HuH-7.5 (cell line): ENCODE results near the gene DAAM1.
A peak's percentile ranks its signal among the peaks of the same experiment; 100 is the strongest.

Source experiments
- DNase-seq: peaks from one replicate; pipeline ENCODE4 v3.0.0; 2011; ENCODE audit warnings: low spot score

The DAAM1 gene

DNA sequence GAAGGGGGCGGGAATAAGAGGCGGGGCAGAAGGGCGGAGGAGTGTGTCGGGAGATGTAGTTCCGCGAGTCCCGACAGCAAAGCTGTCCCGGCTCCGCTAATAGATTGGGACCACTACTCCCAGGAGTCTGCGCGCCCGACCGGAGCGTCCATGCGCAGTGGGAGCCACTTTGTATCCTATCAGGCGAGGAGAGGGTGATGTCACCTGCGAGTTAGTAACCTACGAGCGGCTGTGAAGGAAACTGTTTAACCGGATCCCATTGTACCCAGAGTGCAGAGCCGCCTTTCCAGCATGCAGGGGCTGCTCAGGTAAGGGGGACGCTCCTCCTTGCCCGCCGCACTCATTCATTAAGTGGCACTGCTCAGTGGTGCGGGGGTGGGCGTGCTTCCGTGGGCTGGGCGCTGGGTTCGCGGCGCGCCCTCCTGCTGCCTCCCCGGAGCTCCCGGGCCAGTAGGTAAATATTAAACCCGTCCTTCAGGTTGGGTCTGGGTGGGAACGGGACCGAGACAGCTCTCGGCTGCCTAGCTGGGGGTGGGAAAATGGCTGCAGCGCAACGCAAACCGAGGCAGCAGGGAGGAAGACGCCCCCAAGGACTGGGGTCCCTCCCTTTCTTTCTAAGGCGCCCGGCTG, at the start of gene DAAM1:
TSS of gene DAAM1 (plus strand) at position 207 of the 630 bp plus-strand sequence. CDS start 74,811 bp downstream, outside the sequence.
- peak; percentile 85 for DNase-seq

DNA sequence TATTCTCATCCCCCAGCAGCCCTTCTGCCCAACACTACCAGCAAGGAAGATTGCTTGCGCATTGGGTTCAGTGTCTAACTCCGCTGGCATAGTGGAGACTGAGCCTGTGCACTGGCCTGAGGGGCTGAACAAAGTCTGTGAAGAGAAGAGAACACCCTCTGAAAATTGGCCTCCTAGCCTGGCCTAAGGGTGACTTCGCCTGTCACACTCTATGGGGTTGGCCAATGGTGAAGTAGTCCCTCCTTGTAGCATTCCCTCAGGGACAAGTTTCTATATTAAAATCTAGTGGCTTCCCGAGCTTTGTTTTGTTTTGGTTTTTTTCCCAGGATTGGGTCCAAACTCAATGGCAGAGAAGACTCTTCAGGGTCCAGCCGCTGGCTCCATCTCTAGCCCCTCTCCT, 49.1 kb upstream of the DAAM1 start:
- no peak for DNase-seq

DNA sequence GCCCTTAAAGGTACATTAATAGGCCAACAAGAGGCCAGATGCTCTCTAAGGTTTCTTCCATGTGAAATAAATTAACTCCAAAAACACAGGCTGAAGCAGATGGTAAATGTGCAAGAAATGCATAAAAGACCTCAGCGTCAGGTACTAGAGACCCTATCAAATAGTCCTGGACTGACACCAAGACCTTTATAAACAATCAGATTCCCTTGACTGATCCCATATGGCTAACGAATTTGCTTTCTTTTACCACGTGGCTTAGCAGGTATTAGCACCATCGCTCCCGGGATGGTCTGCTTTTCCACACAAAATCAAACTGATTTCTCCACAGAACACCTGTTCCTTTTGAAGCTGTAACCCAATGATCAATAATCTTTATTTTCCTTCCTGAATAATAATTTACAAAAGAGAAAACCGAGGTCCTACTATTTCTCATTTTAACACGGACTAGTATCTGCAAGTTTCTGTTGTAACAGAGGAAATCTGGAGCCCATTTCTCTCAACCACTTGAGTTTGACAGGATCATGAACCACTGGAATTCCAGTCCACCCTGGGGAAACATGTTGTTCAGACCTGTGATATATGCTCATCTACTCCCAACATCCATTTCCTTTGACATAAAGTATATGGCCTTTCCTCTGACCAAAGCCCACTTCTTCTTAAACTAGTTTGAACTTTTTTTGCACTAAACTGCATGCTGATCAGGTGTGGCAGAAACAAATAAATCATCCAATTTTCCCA, 48.2 kb upstream of the DAAM1 start:
- no peak for DNase-seq

DNA sequence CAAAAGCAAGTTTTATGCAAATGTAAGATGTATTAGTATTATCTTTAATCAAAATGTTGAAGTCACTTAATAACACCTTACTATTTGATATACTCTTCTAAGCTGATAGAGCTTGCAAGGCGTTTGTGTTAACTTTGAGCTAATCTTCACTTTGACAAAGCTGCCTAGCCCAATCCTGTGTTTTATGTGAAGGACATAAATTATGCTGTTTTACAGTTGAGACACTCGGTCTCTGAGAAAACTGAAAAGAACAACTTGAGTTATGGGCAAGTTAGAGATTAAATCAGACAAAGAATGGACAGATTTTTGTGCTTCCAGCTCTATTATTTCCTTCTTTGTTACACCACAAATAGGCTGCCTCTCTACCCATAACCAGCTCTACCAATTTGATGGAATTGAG, 42.0 kb upstream of the DAAM1 start:
- DNase-seq = no peak

DNA sequence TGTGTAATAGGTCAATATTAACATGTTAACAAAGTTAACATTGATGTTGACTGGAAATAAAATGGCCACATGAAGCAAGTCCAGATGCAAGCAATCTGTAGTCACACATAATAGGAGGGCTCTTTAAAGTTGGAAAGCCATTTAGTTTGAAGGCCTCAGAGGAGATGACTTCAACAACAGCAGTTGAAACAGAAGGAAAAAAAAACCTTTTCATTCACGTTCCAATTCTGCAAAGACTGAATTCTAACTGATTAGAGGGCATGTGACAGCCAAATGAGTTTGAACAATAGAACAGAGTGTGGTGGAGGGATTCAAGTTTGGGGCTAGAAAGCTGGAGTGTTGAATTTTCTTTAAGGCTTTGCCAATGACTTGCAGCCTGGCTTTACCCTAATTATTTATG, 41.5 kb upstream of the DAAM1 start:
- no peak for DNase-seq

DNA sequence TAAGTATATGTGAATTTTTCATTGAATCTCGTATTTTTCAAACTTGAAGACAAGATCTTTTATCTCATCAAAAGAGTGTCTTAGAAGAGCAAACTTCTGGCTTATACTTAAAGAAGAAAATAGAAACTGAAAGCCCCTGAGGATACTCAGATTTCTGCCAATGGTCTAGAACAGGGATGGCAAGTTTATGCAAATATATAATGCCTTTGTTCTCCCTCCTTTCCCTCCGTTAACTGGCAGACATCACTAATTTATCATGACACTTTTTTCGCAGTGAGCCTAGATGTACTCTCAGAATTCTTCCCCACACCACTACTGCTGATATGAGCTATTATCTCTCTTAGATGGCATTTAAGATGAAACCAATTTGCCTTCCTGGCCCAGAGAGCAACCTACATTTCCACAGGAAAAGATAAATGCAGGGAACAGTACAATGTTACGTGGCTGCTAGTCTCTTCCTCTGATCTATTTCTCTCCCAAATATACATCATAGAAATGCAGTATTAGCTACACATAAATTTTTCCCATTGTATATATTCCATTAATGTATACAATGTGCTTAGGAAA, 40.0 kb upstream of the DAAM1 start:
- DNase-seq = no peak

DNA sequence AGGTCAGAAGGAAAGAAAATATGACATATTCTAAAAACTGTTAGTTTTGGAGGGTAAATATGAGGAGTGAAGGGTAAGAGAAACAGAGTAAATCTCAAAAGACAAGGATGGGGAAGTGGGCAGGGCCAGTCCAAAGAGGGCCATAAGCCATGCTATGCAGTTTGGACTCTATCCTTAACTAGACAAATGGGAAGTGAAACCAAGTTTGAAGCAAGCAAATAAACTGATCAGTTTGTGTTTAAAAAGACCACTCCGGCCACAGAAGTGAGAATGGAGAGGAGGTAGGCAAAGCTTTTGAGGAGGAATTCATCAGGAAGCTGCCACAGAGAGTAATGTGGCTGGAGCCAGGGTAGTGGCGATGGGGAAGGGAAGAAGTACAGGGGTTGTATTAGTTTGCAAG, 37.5 kb upstream of the DAAM1 start:
- no peak for DNase-seq

DNA sequence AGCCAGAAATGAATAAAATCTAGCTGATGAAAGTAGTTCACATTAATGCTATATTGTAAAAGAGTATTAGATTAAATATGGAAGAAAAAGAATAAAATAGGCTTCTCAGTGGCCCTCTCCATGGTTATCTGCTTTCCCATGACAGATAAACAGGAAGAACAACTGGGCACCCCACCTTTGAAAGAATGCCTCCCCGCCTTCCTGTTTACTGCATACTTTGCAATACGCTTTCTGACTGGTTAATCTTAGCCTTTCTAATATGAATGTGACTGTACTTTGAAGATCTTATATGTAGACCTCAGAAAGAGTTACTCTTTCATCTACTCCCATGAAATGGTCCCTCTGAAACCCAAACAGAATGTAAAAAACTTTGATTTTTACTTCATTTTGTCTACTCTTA, 34.1 kb upstream of the DAAM1 start:
- no peak for DNase-seq

DNA sequence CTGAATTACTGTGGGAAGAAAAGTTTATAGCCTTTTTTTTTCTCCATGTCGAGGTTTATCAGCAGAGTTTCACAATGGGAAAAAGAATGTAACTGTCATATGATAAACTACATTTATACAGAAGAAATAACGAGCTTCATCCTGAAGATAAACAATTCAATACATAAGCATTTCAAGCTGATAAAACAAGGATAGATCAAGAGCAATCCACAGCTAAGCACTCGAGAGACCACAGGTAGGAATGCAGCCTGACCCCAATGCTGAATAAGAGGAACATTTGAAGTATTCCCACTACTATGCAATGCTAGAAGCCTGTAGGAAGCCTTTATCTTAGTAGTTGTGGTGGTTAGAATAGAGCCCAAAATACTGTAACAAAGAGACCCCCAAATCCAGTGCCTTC, 32.6 kb upstream of the DAAM1 start:
- DNase-seq = no peak

DNA sequence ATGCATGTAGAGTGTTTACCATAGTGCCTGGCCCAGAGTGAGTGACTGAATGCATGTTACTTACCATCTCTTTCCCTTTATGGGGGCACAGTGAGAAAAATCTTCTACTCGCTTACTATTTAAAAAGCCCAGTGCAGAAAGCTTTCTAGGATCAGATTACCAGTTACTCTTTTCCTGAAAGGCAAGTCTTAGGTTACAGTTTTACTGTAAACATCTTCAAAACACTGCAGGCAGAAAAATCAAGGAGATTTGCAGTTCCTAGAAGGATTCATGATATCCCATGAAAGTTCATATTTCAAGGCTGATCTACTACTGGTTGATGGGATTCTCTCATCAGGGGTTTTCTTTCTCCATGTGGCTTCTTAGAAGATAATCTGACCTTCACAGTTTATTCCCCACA, 29.3 kb upstream of the DAAM1 start:
- DNase-seq = no peak

DNA sequence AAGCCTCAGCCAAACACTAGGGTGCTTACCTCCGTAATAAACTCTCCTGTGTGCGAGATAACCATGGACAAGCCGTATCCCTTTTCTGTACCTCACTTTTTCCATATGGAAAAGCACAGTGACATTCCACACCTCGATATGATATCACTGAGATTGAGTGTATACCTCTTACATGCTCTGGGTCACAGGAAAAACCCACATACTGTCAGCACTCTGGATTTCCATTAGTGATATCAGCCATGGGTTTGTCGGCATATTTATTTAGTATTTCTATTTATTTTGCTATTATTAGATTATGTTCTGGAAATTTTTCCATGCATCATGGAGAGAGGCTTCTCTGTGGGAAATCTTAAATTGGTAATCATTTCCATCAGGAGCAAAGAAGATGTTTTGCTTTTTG, 28.0 kb upstream of the DAAM1 start:
- no peak for DNase-seq

DNA sequence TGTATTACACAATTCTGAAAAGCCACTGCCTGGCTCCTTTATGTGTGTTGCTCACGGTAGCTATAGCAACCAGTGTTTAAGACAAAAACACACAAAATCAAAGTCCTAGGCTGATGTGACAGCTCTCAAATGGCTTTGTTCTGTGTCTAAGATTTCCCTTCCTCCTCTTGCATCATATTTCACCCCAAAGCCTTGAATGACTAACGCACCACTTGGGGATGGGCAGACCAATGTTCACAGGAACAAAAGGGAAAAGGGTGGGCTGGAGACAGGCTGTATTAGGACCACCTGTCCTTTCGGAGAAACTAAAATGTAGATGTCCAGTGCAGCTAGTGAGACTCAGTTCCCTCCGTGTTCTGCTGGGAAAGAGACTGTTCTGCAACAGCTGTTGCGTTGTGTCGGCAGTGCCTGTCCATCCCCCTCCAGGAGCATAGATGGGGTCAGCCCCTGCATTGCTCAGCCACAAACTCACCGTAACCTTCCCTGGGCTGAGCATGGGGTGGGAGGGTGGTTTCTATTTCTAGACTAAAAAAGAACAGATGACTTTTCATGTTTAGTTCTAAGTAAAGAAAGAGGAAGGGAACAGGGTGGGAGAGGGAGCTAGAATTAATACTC, 26.8 kb upstream of the DAAM1 start:
- peak; percentile 10 for DNase-seq

DNA sequence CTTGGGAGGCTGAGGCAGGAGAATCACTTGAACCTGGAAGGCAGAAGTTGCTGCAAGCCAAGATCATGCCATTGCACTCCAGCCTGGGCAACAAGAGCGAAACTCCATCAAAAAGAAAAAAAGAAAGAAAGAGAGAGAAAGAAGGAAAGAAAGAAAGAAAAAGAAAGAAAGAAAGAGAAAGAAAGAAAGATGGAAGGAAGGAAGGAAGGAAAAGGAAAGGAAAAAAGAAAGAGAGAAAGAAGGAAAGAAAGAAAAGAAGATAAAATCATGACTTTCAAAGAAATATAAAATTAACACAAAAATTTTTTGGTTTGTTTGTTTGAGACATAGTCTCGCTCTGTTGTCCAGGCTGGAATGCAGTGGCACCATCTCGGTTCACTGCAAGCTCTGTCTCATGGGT, 22.2 kb upstream of the DAAM1 start:
- no peak for DNase-seq

DNA sequence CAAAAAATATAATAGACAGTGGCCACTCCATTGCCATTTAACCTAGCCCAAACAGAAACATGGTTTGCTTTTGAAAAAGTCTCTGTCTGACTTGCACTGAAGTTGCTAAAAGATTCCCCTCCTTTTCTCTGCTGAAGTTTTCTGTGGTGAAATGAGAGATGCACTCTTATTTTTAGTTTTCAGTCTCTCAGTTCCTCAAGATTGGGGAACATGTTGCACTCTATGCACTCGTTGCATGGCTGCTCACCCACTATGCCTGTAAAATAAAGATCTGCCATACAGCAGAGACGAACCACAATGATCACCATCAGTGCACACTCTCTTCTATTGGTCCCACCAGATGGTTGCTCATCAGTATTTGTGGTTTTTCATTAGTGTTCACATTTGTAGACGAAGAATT, 13.1 kb upstream of the DAAM1 start:
- no peak for DNase-seq

DNA sequence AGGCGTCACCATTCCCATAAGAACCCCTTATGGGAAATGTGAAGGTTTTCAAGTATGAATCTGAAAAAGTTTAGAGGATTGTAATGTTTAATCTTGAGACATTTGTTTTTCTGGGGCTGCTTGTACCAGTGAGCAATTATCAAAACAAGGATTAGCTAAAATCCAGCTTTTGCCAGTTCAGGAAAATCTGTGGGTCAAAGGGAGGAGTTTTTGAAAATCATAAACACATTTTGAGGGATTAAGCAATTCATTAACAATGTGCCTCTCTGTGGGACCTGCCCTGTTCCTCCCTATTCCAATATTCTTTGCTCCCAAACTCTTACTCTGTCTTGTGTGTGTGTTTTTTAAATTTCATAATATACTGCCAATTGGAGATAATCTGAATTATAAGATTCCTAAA, 11.7 kb upstream of the DAAM1 start:
- DNase-seq = no peak

DNA sequence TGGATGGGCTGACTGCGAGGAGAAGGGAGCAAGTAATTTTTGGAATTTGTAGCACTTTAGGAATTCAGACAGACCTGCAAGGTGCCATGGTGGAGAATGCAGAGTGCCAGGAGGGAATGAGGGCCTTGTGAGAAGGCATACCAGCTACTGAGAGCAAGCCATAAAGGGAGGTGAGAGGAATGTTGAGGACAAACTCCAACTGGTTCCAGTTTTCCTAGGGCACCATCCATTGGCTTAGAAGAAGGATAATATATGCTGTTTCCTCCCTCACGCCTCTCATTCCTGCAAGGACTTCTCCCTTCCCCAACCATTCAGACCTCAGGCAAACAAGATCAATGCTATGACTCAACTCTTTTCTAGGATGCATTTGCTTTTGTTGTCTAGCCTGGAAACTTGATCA, 11.2 kb upstream of the DAAM1 start:
- DNase-seq = no peak

DNA sequence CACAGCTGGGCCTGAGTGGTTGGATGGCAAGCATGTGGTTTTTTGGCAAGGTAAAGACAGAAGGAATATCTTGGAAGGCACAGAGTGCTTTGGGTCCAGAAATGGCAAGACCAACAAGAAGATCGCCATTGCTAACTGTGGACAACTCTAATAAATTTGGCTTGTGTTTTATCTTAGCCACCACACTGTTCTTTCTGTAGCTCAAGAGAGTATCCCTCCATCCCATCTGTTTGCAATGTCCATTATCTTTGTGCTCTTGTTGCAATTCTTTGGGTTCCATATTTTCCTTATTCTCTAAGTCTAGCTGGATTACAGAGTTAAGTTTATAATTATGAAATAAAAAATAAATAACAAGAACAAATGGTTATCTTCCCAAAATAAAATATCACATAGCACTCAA, 6.7 kb upstream of the DAAM1 start:
- DNase-seq = no peak

DNA sequence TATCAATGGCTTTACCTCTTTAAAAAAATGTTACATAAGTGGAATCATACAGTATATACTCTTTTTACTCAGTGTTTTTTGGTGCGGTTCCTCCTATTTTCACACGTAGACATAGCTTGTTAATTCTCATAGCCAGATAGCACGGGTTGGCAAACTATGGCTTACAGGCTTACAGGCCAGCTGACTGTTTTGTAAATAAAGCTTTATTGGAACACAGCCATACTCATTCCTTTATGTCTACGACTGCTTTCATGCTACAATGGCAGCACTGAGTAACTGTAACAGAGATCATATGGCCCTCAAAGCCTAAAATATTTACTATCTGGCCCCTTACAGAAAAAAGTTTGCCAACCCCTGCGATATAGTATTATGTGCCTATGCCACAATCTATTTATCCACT, 5.8 kb upstream of the DAAM1 start:
- no peak for DNase-seq

DNA sequence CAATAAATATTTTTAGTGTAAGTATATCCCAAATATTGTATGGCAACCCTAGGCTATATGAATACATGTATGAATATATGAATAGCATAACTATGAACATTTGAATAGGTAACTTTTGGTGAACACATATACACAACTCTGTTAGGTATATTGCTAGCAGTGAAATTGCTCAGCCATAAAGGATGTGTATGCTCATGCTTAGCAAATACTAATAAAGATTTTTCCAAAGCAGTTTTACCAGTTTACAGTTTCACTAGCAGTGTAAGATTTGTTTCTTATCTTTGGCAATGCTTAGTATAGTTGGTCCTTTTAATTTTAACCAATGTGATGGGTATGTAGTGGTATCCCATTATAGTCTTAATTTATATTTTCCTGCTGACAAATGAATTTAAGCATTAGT, 5.3 kb upstream of the DAAM1 start:
- no peak for DNase-seq

DNA sequence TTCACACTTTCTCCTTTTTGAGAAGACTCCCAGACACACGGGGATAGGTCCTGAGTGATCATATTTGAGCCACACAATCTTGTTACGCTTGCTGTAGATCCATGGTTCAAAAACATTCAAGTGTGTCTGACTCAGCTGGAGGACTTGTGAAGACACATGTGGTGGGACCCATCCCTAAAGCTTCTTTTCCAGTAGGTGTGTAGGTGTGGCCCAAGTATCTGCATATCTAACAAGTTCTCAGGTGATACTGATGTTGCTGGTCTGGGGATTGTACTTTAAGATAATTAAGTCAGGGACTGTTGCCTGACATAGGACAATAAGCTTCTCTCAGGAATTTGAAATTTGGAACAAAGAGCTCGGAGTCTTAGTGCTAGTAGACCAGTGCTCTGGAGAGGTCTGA, 4.1 kb upstream of the DAAM1 start:
- DNase-seq = no peak

DNA sequence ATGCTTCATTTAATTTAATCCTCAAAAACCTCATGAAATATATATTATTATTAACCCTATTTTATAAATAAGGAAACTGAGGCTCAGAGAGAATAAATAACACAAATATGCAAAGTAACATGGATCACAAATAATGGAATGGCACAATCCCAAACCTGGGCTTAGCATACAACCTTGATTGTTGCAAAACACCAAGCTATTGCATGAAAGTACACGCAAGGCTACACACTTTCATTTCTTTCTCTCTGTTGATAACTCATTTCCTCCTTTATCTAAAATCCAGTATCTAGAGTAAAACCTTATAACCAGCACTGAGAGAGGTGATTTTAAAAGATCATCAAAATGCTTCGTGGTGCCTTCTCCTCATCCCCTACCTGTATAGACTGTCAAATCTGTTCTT, 2.8 kb upstream of the DAAM1 start:
- DNase-seq = no peak

DNA sequence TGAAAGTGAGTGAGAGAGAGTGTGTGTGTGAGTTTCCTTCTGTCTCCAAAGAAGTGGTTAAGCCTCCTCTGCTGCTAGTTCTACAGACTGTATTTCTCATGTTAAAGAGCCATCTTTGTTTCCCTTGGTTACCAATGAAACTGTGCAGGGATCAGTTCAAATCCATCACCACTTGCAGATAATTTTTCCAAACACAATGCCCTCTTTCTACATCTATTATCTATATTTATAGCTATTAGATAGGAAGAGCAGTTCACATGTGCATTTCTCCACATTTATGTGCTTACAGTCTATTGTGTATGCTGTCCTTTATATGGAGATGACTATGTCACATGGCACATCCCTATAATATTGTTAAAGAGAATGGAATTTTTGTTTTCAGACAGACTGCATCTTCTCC, 2.2 kb upstream of the DAAM1 start:
- no peak for DNase-seq

DNA sequence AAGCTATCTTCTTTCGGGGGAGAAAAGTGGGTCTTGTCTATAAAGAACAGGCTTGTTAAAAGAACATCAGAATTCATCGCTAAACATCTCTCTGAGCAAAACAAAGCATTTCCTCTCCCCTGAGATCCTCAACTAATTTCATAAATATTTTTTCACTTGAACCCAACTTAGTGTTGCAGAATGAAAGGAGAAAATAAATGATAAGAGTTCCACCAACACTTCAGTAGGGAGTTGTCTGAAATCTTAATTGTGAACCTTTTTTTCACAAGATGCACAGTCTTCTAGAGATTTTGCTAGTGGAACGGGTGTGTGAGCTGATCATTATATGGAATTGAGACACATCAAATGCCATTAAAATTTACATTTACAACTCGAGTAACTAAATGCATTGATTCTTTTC, 1.3 kb upstream of the DAAM1 start:
- DNase-seq = no peak
